ENCODE measurements around the gene GDPD5. TPM values are rescaled to one million over a fixed set of nuclear protein-coding genes. Genes with fewer than 3 reads are reported as not detected.

GDPD5 gene
- total and polyA plus RNA-seq, 2 donors (not counting 1 experiment from before 2014, with no cell fraction given): 59.1 to 102 TPM

GRCh38 chr11:75493626-75494025 is 32.1 kb downstream of the GDPD5 start:
- POLR2A ChIA-PET: interaction anchor here (0.7 kb wide), 1 partner anchor 37 kb away, joined by 3 read pairs; no protein-coding TSS in a partner anchor
- intact Hi-C loops (cut with micrococcal nuclease): no loop called here
- Mint-ChIP-seq H3K4me1 (peaks cover 15% of the 10 kb centered on the region), H3K4me3 (no peak overlapping the region), H3K27me3 (no peaks in the 10 kb centered on the region), H3K9me3 (ENCODE audit: insufficient read depth) (no peaks in the 10 kb centered on the region), H3K27ac (no peak overlapping the region)
- H3K4me2 ChIP-seq (replicated peaks; ENCODE audit: low read depth, low read length, poor library complexity, severe bottlenecking): no peak overlapping the region
- 100% methylated on average over 1 of the region's 3 CpGs for WGBS (ENCODE audit: insufficient coverage)
- H3K4me1 ChIP-seq (ENCODE audit: control insufficient read depth in 2 of 2, insufficient read depth in 2 of 2, low read length in 2 of 2): peaks cover 8 to 11% of the 10 kb centered on the region in 2 donors
- CTCF ChIA-PET: no interaction called here
- no peak overlapping the region for H3K9ac ChIP-seq (ENCODE audit: low read length)
- H3K27ac ChIP-seq (ENCODE audit: low read length in 2 of 2): no peak overlapping the region
- no peaks in the 10 kb centered on the region for H3K36me3 ChIP-seq (replicated peaks in 1 of 2; ENCODE audit: control extremely low read depth in 1 of 2, control insufficient read depth in 1 of 2, extremely low read depth in 1 of 2, insufficient read depth in 2 of 2, low read length in 1 of 2)
- H3K79me2 ChIP-seq (ENCODE audit: control insufficient read depth, insufficient read depth, low read length): no peaks in the 10 kb centered on the region
- peaks cover 0 to 5% (median 0%) of the 10 kb centered on the region in 3 donors for H3K9me3 ChIP-seq (ENCODE audit: control extremely low read depth in 1 of 3, control insufficient read depth in 2 of 3, insufficient read depth in 1 of 3, low read length in 2 of 3)
- H3K4me3 ChIP-seq (ENCODE audit: control extremely low read depth in 1 of 5, extremely low read depth in 1 of 5, insufficient read depth in 1 of 5, low read depth in 2 of 5, low read length in 4 of 5): no peak overlapping the region
- H4K20me1 ChIP-seq (ENCODE audit: control insufficient read depth, insufficient read depth, low read length, poor library complexity, severe bottlenecking): no peaks in the 10 kb centered on the region
- no peak for ATAC-seq (ENCODE audit: low read depth)
- no peak for TF ChIP-seq CTCF (IDR thresholded peaks at IDR 0.05)
- TF ChIP-seq EZH2 (IDR thresholded peaks at IDR 0.05; ENCODE audit: borderline replicate concordance, insufficient read depth, low read depth, low read length, poor library complexity, severe bottlenecking): no peak
- H2AFZ ChIP-seq (ENCODE audit: insufficient read depth, low read depth, low read length, poor library complexity, severe bottlenecking): no peak overlapping the region
- no peaks in the 10 kb centered on the region for H3K27me3 ChIP-seq (replicated peaks in 1 of 4; ENCODE audit: control extremely low read depth in 1 of 4, control insufficient read depth in 3 of 4, insufficient read depth in 4 of 4, low read length in 3 of 4)
- no peak for DNase-seq

GRCh38 chr11:75492181-75492820 is 33.4 kb downstream of the GDPD5 start:
- Mint-ChIP-seq H3K9me3 (ENCODE audit: insufficient read depth) (no peaks in the 10 kb centered on the region), H3K4me3 (peak overlapping the region; percentile 37), H3K4me1 (peaks cover 15% of the 10 kb centered on the region), H3K27ac (peak overlapping the region; percentile 6), H3K27me3 (no peaks in the 10 kb centered on the region)
- no peak overlapping the region for H3K9ac ChIP-seq (ENCODE audit: low read length)
- peak overlapping the region; percentile 30 for H2AFZ ChIP-seq (ENCODE audit: insufficient read depth, low read depth, low read length, poor library complexity, severe bottlenecking)
- POLR2A ChIA-PET: interaction anchor here (0.7 kb wide), 1 partner anchor 28 kb away, joined by 4 read pairs; no protein-coding TSS in a partner anchor
- H3K36me3 ChIP-seq (replicated peaks in 1 of 2; ENCODE audit: control extremely low read depth in 1 of 2, control insufficient read depth in 1 of 2, extremely low read depth in 1 of 2, insufficient read depth in 2 of 2, low read length in 1 of 2): no peaks in the 10 kb centered on the region
- ATAC-seq (ENCODE audit: low read depth) (peak; percentile 63), DNase-seq (peak; percentile 58)
- no peak for TF ChIP-seq CTCF (IDR thresholded peaks at IDR 0.05)
- no peak for TF ChIP-seq EZH2 (IDR thresholded peaks at IDR 0.05; ENCODE audit: borderline replicate concordance, insufficient read depth, low read depth, low read length, poor library complexity, severe bottlenecking)
- no peaks in the 10 kb centered on the region for H3K79me2 ChIP-seq (ENCODE audit: control insufficient read depth, insufficient read depth, low read length)
- CTCF ChIA-PET: no interaction called here
- H3K4me2 ChIP-seq (replicated peaks; ENCODE audit: low read depth, low read length, poor library complexity, severe bottlenecking): peak overlapping the region; percentile 58
- H3K4me3 ChIP-seq (ENCODE audit: control extremely low read depth in 1 of 5, extremely low read depth in 1 of 5, insufficient read depth in 1 of 5, low read depth in 2 of 5, low read length in 4 of 5): no peak overlapping the region
- H3K27ac ChIP-seq (ENCODE audit: low read length in 2 of 2): no peak overlapping the region
- intact Hi-C loops (cut with micrococcal nuclease): no loop called here
- H3K27me3 ChIP-seq (replicated peaks in 1 of 4; ENCODE audit: control extremely low read depth in 1 of 4, control insufficient read depth in 3 of 4, insufficient read depth in 4 of 4, low read length in 3 of 4): no peaks in the 10 kb centered on the region
- H4K20me1 ChIP-seq (ENCODE audit: control insufficient read depth, insufficient read depth, low read length, poor library complexity, severe bottlenecking): no peaks in the 10 kb centered on the region
- 79% methylated on average over 2 of the region's 6 CpGs for WGBS (ENCODE audit: insufficient coverage)
- H3K4me1 ChIP-seq (ENCODE audit: control insufficient read depth in 2 of 2, insufficient read depth in 2 of 2, low read length in 2 of 2): peaks cover 8 to 11% of the 10 kb centered on the region in 2 donors
- peaks cover 0 to 5% (median 0%) of the 10 kb centered on the region in 3 donors for H3K9me3 ChIP-seq (ENCODE audit: control extremely low read depth in 1 of 3, control insufficient read depth in 2 of 3, insufficient read depth in 1 of 3, low read length in 2 of 3)
